GM23338 (cell line): ENCODE data around the gene DDX31. TPM values are rescaled to one million over a fixed set of nuclear protein-coding genes. Genes with fewer than 3 reads are reported as not detected.

ENCODE experiments used
- ATAC-seq: fragments of 200-7000 bp; cut with Tn5 transposase; 3 replicates; pipeline ENCODE4 v1.9.1; 2020
- DNase-seq: peaks from one replicate; pipeline ENCODE4 v3.0.0-alpha.2; 2015; ENCODE audit warnings: low spot score
- H2AFZ ChIP-seq: fragments of 200-600 bp; sonication (generic); 2 replicates; pipeline ENCODE4 v1.8.0; 2016; ENCODE audit warnings: antibody characterized with exemption, mild to moderate bottlenecking, moderate library complexity
- H3F3A ChIP-seq: fragments of 200-600 bp; sonication (generic); replicated peaks from 2 replicates; pipeline ENCODE4 v1.8.0; 2017; ENCODE audit warnings: antibody characterized with exemption, mixed run types, low read depth
- H3K27ac ChIP-seq: fragments of 200-600 bp; sonication (generic); 2 replicates; pipeline ENCODE4 v1.6.1; 2016; ENCODE audit warnings: low read depth
- H3K27me3 ChIP-seq: fragments of 200-600 bp; sonication (generic); 2 replicates; pipeline ENCODE4 v1.8.0; 2016; ENCODE audit warnings: mild to moderate bottlenecking, mixed run types, moderate library complexity; ENCODE audit not compliant: insufficient read depth
- H3K36me3 ChIP-seq: fragments of 200-600 bp; sonication (generic); 2 replicates; pipeline ENCODE4 v1.8.0; 2016; ENCODE audit warnings: mild to moderate bottlenecking; ENCODE audit not compliant: insufficient read depth
- H3K4me1 ChIP-seq: fragments of 200-600 bp; sonication (generic); 2 replicates; pipeline ENCODE4 v1.8.0; 2016; ENCODE audit warnings: mild to moderate bottlenecking, moderate library complexity; ENCODE audit not compliant: insufficient read depth
- H3K4me2 ChIP-seq: fragments of 200-600 bp; sonication (generic); 2 replicates; pipeline ENCODE4 v1.7.1; 2017; ENCODE audit warnings: mixed run types
- H3K4me3 ChIP-seq: fragments of 200-600 bp; sonication (generic); 2 replicates; pipeline ENCODE4 v1.6.1; 2016; ENCODE audit warnings: mixed run types
- H3K79me2 ChIP-seq: fragments of 200-600 bp; sonication (generic); replicated peaks from 2 replicates; pipeline ENCODE4 v1.8.0; 2017; ENCODE audit warnings: mild to moderate bottlenecking; ENCODE audit not compliant: insufficient read depth
- H3K9me2 ChIP-seq: fragments of 200-600 bp; sonication (generic); 2 replicates; pipeline ENCODE4 v1.8.0; 2017; ENCODE audit not compliant: insufficient read depth
- H4K20me1 ChIP-seq: fragments of 200-600 bp; sonication (generic); replicated peaks from 2 replicates; pipeline ENCODE4 v1.8.0; 2017; ENCODE audit warnings: mild to moderate bottlenecking; ENCODE audit not compliant: insufficient read depth
- H3K27ac Mint-ChIP-seq: 2 replicates; pipeline ENCODE4 v1.8.0; 2020; ENCODE audit warnings: inconsistent platforms, mild to moderate bottlenecking, moderate library complexity, mixed read lengths
- H3K27me3 Mint-ChIP-seq: 3 replicates; pipeline ENCODE4 v1.8.0; 2022; ENCODE audit warnings: low read depth, mild to moderate bottlenecking, moderate library complexity, mixed read lengths, inconsistent platforms; ENCODE audit not compliant: insufficient read depth, poor library complexity
- H3K36me3 Mint-ChIP-seq: 3 replicates; pipeline ENCODE4 v1.8.0; 2021; ENCODE audit warnings: low read depth, mild to moderate bottlenecking, inconsistent platforms, moderate library complexity, mixed read lengths
- H3K4me1 Mint-ChIP-seq: 3 replicates; pipeline ENCODE4 v1.8.0; 2020; ENCODE audit warnings: mild to moderate bottlenecking, inconsistent platforms, mixed read lengths
- H3K4me3 Mint-ChIP-seq: 3 replicates; pipeline ENCODE4 v1.8.0; 2021; ENCODE audit warnings: moderate library complexity, mild to moderate bottlenecking, inconsistent platforms, mixed read lengths
- H3K9me3 Mint-ChIP-seq: 3 replicates; pipeline ENCODE4 v1.8.0; 2020; ENCODE audit warnings: moderate library complexity, mild to moderate bottlenecking, inconsistent platforms, mixed read lengths
- CTCF ChIP-seq, 2 experiments: fragments of 200-600 bp in 1 of 2; sonication (generic) in 1 of 2; conservative IDR thresholded peaks; 2 replicates each; pipeline versions ENCODE4 v1.5.1 to v1.6.1; 2016 to 2017; ENCODE audit warnings: antibody characterized with exemption in 2 of 2, low read depth in 2 of 2, mild to moderate bottlenecking in 2 of 2, moderate library complexity in 1 of 2
- POLR2AphosphoS5 ChIP-seq: IDR thresholded peaks from 2 replicates; pipeline ENCODE4 v1.6.1; 2016; ENCODE audit warnings: antibody characterized with exemption, low read depth
- ZNF114 ChIP-seq: fragments of 250-450 bp; sonication (Bioruptor Pico); IDR thresholded peaks from 2 replicates; pipeline ENCODE4 v1.5.0; 2020; ENCODE audit warnings: mild to moderate bottlenecking, moderate library complexity
- ZNF462 ChIP-seq: fragments of 250-450 bp; sonication (Bioruptor Pico); IDR thresholded peaks from 2 replicates; pipeline ENCODE4 v1.5.0; 2020; ENCODE audit warnings: mild to moderate bottlenecking, moderate library complexity
- polyA plus RNA-seq: library from polyadenylated mRNA; unstranded; fragments of >200 nt; fragmentation: Nextera tagmentation; extraction: Ambion mirVana; gene quantifications from 2 replicates; pipeline ENCODE4 v1.2.1, GENCODE V29; 2016
- total RNA-seq: library from RNA; depleted of rRNA; stranded (reverse); fragments of >200 nt; shearing (Covaris generic); gene quantifications from 2 replicates; pipeline ENCODE4 v1.2.3, GENCODE V29; 2014

DDX31 gene
- total and polyA plus RNA-seq, 2 experiments from 2014 or later: 14.8 to 23.5 TPM

GRCh38 chr9:132651259-132651658 lies 18.5 kb downstream of the DDX31 start:
- no peak overlapping the region for H3K4me3 ChIP-seq
- Mint-ChIP-seq H3K4me1 (no peaks in the 10 kb centered on the region), H3K36me3 (peaks cover 61% of the 10 kb centered on the region), H3K9me3 (no peaks in the 10 kb centered on the region), H3K4me3 (no peak overlapping the region), H3K27me3 (no peaks in the 10 kb centered on the region), H3K27ac (no peak overlapping the region)
- no peaks in the 10 kb centered on the region for H3K4me1 ChIP-seq
- no peaks in the 10 kb centered on the region for H3K27me3 ChIP-seq
- H3K79me2 ChIP-seq: peaks cover 13% of the 10 kb centered on the region
- H3F3A ChIP-seq: no peaks in the 10 kb centered on the region
- H2AFZ ChIP-seq: no peak overlapping the region
- peaks cover 8% of the 10 kb centered on the region for H4K20me1 ChIP-seq
- peak; percentile 45 to 47; a peak in 3 of 4 replicates for TF ChIP-seq CTCF (conservative IDR thresholded peaks at IDR 0.05; ENCODE audit: low read depth in 2 of 2)
- TF ChIP-seq ZNF114: no peak
- ATAC-seq: no peak
- H3K36me3 ChIP-seq: peaks cover 32% of the 10 kb centered on the region
- no peak overlapping the region for H3K4me2 ChIP-seq
- H3K27ac ChIP-seq: no peak overlapping the region
- DNase-seq: no peak
- no peaks in the 10 kb centered on the region for H3K9me2 ChIP-seq

- H3K4me3 ChIP-seq: no peak overlapping the region
- no peaks in the 10 kb centered on the region for H3K27me3 ChIP-seq
- peaks cover 73% of the 10 kb centered on the region for H3K36me3 Mint-ChIP-seq
- no peaks in the 10 kb centered on the region for H3K9me2 ChIP-seq
- no peaks in the 10 kb centered on the region for H3F3A ChIP-seq
- no peak overlapping the region for H3K27ac ChIP-seq
- no peaks in the 10 kb centered on the region for H3K4me1 Mint-ChIP-seq
- TF ChIP-seq ZNF462 (CRISPR knock-in tag): no peak
- TF ChIP-seq POLR2AphosphoS5: no peak
- H3K9me3 Mint-ChIP-seq: no peaks in the 10 kb centered on the region
- DNase-seq (no peak), ATAC-seq (no peak)
- no peak overlapping the region for H3K4me2 ChIP-seq
- peaks cover under 1% of the 10 kb centered on the region; the same call in 1 of the 2 replicates for H3K79me2 ChIP-seq
- H2AFZ ChIP-seq: no peak overlapping the region
- no peak overlapping the region for H3K4me3 Mint-ChIP-seq
- H3K4me1 ChIP-seq: no peaks in the 10 kb centered on the region
- no peaks in the 10 kb centered on the region for H3K27me3 Mint-ChIP-seq
- H4K20me1 ChIP-seq: peaks cover 8% of the 10 kb centered on the region
- no peak overlapping the region for H3K27ac Mint-ChIP-seq
- peaks cover 46% of the 10 kb centered on the region for H3K36me3 ChIP-seq
Measured at GRCh38 chr9:132648685-132649084, 21.1 kb downstream of the DDX31 start.
